ENCODE data around the gene KCP.

Gene KCP

GRCh38 chr7:128852537-128853254 lies 57.8 kb downstream of the KCP start:
- DNase-seq, result no peak

DNA sequence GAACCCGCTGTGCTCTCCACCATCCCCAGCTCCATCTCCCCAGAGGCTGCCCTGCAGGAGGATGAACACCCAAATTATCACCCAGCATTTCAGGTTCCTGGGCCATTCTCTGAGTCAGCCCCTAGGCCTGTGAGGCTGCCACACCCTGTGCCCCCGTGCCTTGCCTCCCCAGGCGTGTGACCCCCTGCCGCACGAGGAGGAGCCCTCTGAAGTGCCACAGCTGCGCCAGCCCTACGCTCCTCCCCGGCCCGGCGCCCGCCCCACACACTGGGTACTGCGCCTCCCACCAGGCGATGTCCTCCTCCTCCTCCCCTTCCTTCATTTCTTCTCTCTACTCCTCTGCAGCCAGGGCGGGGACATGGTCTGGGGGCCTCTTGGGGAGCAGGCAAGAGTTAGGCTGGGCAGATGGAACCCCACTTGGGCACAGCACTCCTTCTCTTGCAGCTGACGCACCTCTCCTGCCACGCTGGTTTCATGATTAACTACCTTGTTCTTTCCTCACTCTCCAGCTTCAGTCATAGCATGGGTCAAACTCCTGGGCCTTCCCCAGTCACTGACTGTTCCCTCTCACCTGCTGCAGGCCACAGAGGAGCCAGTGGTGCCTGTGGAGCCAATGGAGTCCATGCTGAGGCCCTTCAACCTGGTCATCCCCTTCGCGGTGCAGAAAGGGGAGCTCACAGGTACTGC lies 60.6 kb downstream of the KCP start:
- DNase-seq, result no peak

GRCh38 chr7:128849156-128849515 lies 61.4 kb downstream of the KCP start:
- no peak for DNase-seq

DNA sequence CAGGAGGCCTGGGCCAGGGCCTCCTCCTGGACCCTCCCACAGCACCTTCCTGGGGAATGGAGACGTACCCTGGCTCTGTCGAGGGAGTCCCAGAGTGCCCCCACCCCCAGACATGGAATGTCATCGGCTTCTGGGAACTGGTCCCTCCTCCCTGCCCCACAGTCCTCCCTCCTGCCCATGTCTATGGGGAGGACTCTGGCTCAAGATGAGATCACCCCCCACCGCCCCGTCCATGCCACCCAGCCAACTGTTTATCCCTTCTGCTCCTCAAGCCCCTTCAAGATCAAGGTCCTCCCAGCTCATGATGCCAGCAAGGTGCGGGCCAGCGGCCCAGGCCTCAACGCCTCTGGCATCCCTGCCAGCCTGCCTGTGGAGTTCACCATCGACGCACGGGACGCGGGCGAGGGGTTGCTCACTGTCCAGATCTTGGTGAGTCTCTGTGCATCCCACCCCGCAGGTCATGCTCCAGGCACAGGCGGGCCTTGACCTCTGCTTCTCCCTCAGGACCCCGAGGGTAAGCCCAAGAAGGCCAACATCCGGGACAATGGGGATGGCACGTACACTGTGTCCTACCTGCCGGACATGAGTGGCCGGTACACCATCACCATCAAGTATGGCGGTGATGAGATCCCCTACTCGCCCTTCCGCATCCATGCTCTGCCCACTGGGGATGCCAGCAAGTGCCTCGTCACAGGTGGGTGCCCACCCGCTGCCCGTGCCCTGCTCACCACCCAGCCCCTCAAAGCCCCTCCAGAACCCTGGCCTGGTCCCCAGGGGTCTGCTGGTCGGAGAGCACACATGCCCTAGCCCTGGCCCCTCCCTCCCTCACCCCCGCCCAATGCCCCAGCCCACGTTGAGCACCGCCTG lies 62.0 kb downstream of the KCP start:
- no peak for DNase-seq

DNA sequence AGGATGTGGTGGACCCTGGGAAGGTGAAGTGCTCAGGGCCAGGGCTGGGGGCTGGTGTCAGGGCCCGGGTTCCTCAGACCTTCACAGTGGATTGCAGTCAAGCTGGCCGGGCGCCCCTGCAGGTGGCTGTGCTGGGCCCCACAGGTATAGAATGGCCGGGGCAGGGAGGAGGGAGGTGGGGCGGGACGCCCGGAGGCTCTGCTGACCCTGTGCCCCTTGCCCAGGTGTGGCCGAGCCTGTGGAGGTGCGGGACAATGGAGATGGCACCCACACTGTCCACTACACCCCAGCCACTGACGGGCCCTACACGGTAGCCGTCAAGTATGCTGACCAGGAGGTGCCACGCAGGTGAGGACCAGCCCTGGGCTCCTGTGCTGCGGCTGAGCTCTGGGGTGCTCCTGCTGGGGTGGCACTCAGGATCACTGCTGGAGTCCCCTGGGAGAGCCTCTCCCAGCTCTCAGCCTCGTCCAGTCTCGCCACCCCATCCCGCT lies 62.7 kb downstream of the KCP start:
- no peak for DNase-seq

- DNase-seq, result no peak
These were observed 63.6 kb downstream of the KCP start for GRCh38 chr7:128846781-128847444.

DNA sequence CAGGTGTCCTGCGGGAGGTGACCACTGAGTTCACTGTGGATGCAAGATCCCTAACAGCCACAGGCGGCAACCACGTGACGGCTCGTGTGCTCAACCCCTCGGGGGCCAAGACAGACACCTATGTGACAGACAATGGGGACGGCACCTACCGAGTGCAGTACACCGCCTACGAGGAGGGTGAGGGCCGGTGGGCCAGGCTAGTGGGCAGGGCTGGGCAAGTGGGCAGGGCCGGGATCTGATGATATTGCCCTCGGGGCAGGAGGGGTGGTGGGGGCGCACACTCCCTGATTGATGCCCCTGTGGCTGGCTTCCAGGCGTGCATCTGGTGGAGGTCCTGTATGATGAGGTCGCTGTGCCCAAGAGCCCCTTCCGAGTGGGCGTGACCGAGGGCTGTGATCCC lies 64.5 kb downstream of the KCP start:
- DNase-seq, result no peak

GRCh38 chr7:128845475-128845874 lies 65.0 kb downstream of the KCP start:
- no peak for DNase-seq

- DNase-seq, result no peak
These were observed 65.7 kb downstream of the KCP start for GRCh38 chr7:128844777-128845311.

DNA sequence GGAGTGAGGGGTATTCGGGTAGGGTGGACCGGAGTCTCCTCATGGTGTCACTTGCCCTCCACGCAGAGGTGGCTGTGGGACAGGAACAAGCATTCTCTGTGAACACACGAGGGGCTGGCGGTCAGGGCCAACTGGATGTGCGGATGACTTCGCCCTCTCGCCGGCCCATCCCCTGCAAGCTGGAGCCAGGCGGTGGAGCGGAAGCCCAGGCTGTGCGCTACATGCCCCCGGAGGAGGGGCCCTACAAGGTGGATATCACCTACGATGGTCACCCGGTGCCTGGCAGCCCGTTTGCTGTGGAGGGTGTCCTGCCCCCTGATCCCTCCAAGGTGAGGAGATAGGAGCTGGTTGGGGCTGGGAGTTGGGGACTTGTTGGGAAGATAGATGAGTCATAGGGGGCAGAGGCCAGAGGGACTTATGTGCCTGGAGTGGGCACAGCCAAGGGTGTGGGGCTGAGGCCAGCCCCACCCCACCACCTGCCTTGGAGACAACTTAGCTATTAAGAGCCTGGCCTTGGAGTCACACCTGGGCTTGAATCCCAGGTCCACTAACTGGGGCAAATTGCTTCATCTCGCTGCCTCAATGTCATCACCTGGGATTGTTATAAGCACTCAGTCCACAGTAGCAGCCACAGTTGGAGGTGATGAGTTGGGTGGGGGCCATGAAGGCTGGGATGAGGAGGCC lies 66.4 kb downstream of the KCP start:
- DNase-seq, result no peak

GRCh38 chr7:128842674-128843641 lies 67.6 kb downstream of the KCP start:
- DNase-seq, result no peak

GRCh38 chr7:128841921-128842673 lies 68.4 kb downstream of the KCP start:
- peak; percentile 34 for DNase-seq

GRCh38 chr7:128841171-128841690 lies 69.3 kb downstream of the KCP start:
- DNase-seq, result peak; percentile 13

DNA sequence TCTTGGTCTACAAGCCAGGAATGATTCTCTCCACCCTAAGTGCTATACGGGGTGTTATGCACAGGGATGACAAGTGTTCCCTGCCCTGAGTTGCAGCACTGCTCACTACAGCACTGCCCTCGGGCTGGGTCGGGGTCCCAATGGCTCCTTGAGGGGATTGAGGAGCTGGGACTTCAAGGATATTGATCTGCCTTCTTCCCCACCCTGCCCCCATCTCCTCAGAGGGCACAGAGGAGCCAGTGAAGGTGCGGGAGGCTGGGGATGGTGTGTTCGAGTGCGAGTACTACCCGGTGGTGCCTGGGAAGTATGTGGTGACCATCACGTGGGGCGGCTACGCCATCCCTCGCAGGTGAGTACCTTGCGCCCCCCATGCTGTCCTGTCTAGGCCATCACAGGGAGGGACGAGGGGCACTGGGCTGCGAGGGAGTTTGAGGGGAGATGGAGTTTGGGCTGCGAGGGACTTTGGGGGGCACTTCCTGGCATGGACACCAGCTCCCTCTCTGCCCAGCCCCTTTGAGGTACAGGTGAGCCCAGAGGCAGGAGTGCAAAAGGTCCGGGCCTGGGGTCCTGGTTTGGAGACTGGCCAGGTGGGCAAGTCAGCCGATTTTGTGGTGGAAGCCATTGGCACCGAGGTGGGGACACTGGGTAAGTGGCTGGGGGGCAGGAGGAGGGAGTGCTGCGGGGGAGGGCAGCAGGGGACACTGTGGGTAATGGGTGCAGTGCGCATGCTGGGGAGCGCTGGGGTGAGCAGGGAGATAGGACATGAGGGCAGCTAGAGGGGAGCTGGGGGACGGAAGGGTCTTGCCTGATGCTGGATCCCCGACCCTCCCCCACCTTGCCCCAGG lies 70.0 kb downstream of the KCP start:
- no peak for DNase-seq

DNA sequence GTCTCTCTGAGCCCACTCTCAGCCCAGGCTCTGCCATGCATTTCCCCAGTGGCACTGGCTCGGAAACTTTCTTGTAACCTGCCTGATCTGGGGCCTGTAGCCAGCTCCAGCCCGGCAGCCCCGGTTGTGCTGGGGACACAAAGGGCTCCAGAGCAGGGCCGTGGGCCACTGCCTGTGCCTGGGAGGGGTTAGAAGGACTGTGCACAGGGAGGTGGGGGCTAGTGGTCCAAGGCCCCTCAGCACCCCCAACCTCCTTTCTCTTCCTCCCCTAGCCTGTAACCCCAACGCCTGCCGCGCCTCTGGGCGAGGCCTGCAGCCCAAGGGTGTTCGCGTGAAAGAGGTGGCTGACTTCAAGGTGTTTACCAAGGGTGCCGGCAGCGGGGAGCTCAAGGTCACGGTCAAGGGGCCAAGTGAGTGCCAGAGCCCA lies 70.7 kb downstream of the KCP start:
- no peak for DNase-seq

GRCh38 chr7:128838981-128839731 lies 71.4 kb downstream of the KCP start:
- no peak for DNase-seq

DNA sequence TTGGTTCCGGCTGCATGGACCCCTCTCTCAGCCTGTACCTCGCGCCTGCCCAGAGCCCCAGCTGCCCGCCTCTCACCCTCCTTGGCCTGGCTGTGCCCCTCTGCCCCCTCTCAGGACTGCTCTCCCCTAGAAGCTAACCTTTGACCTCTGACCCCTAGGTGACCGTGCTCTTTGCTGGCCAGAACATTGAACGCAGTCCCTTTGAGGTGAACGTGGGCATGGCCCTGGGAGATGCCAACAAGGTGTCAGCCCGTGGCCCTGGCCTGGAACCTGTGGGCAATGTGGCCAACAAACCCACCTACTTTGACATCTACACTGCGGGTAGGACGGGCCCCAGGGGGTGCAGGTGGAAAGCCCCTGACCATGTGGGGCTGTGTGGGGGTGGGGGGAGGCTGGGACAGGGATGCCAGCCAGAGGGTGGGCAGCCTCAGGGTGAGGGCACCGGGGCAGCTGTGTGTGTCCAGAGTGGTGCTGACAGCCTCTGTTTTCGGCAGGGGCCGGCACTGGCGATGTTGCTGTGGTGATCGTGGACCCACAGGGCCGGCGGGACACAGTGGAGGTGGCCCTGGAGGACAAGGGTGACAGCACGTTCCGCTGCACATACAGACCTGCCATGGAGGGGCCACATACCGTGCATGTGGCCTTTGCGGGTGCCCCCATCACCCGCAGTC lies 72.3 kb downstream of the KCP start:
- DNase-seq, result no peak

All from CD4-positive, alpha-beta T cell treated with Interferon gamma for 1 hour (primary cell).